COLO668 (cell line): ENCODE results near the gene PAX4.

ENCODE experiments used
- DNase-seq: peaks from one replicate; lab custom pipeline; 2025; ENCODE audit not compliant: unreplicated experiment; lab: John Stamatoyannopoulos, UW

The PAX4 gene

DNA sequence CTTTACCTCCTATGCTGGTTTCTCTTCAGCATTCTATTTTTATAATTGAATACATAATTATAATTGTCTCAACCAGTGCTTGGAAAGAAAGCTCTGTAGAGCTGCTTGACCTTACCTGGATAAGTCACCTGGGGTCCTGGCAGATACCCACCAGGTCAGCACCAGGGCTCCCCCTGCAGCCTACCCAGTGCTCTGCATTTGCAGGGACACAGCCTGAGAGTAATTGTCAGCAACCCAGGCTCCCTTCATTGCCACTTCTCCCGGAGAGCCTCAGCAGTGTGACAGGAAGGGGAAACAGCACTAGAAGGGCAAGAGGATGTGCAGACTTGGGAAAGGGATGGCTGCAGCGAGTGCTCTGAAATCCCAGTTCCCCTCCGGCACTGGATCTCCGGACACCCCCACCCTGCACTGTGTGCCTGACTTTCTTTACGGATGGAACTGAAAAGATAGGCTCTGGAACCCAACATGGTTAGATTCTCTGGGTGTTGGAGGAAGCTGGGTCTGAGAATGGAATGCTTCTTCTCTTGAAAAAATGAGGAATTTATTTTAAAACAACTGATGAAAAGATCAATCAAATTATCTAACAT, 11.4 kb upstream of the PAX4 start:
- peak; percentile 28 for DNase-seq

DNA sequence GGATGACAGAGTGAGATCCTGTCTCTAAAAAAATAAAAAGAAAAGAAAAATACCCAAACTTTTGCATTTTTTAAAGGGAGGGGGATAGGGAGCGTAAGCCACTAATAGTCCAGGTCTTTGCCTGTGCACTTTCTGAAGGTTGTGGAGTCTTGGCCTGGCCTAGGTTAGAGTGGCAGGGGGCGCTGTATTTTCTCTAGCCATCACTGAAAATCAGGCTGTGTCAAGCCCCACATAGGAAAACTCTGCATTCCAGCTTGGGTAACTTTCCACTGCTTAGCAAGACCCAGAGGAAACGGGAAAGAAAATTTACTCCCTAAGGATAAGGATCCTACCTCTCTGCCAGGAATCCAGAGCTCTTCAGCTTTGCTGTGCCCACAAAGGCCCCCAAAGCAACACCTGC, 10.5 kb upstream of the PAX4 start:
- no peak for DNase-seq

DNA sequence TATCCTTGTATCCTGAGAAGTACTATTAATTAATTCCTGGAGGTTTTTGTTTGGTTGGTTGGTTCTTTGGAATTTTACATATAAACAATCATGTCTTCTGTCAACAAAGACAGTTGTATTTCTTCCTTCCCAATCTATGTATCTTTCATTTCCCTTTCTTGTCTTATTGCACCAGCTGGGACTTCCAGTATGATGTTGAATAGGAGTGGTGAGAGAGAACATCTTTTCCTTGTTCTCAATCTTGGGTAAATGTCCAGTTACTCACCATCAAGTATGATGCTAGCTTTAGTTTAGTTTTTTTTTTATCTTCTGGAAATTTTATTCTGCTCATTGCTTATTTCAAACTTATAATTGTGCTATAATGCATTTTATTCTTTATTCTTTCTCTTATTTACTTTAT, 7.4 kb upstream of the PAX4 start:
- no peak for DNase-seq

DNA sequence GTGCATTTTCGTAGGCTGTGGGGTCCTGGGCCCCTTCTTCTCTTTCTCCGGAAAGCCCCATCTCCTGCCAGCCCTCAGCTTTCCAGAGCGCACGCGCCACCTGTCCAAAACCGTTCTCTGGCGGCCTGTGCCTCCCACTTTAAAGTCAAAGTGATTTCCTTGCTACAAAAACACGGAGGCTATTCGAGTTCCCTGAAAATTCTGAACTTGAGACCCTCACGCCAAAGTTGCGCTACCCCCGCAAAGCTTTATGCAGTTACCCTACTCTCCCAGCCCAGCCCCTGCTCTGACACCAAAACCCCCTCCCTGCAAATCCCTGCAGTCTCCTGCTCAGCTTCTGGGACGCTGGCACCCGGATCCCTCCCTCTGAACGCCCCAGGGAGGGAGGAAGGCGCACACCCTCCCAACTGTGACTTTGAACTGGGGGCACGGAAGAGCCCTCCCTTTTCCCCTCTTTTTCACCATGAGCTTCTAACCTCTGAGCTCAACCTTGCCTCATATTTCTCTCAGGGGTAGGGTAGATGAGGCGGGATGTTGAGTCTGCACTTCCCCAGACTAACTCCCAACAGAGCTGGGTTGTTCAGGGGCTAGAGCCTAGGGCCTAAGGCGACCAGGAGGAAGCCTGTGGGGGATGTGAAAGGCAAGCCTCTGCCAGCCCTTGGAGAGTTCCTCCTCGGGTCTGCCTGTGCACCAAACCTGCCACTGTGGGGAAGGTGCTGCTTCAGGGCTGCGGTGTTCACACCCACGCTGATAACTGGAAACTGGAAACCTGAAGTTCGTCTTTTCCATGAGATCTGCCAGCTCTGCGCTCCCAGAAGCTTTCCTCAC, 2.7 kb upstream of the PAX4 start:
- DNase-seq, result no peak

DNA sequence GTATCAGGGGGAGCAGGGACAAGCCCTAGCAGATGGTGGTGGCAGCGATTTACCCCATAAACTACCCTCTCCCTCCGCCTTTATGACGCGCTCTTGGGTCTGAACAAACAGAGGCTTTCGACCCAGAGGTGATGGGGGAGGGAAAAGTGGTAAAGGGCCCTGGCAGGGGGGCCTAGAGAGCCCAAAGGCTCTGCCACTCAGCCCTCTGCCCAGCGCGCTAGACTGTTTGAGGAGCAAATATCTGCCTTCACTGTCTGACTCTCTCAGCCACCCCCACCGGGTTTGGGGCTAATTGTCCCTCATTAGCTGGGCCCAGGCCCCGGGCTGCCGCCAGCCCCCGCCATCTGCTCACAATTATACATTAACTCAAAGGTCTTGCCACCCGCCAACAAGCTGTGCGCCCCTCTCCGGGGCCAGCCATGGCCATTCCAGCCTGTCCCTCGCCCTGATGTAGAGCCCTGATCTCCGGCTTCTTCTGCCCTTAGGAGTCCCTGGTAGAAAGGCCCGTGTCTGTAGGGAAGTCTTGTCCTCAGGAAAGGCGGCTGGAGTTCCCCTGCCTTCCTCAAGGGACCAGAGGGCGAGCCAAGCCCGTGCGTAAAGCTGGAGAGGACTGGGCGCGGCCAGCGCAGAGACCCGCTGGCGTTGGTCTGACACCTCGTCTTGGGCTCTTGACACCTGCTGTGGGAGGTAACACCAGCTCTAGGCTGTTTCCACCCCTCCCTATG, 1.9 kb upstream of the PAX4 start:
- DNase-seq, result peak; percentile 12

DNA sequence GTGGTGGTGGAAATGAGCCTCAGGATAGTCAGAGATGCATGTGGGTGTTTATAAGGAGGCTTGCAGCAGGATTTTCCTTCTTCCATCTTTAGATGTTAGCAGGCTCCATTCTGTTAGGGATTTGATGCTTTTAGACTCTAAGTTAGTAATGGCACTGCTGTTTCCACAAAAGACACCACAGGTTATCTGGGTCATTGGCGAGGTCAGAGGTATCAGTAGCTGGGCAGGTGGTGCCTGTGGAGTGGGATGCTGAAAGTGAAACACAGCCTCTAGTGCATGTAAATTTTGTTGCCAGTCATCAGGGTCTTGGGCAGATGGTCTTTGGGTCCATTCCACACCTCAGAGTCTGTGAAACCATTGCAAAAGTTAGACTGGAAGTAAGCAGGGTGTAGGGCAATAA, 833 bp upstream of the PAX4 start:
- no peak for DNase-seq

DNA sequence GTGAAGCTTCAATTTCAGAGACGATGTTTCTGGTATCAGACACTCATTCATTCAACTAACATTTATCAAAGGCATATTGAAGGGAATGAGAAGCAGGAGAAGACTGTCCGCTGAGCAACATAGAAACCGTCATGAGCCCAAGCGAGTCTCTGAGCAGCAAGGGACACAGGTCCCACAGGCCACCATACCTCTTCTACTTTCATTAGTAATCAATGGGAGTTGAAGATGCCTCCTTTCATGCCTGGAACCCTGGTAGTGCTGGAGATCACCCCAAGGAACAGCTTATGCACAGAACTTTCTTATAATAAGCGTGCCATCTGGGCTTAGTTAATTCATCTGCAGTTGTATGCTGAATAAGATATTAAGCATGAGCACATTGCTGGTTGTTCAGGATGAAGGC, 1.2 kb downstream of the PAX4 start:
- DNase-seq, result no peak

DNA sequence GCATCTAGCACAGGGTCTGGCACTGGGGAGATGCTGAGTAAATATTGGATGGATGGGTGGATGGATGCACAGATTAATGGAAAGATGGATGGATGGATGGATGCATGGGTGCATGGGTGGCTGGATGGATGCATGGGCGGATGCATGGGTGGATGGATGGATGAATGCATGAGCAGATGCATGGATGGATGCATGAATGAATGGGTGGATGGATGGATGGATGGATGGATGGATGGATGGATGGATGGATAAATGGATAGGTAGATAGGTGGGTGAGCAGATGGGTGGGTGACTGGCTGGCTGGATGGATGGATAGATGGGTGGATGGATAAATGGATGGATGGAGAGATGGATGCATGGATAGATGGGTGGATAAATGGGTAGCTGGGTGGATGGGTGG, 5.7 kb downstream of the PAX4 start:
- DNase-seq, result no peak

DNA sequence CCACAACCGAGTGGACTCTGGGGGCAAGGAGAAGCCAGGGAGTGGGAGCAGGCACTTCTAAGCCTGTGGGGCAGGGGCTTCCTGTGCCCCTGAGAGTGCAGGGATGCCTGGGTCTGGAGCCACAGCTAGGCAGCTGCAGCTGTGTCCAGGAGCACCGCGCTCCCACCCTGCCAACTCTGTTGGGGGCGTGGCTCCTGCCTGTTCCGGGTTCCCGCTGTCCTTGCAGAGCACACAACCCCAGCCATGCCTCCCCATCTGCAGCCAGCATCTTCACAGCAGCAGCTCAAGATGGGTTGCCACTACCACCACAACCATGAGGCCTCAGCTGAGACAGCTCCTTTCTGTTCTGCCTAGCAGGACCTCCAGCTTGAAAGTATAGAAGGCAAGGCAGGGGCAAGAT, 8.6 kb downstream of the PAX4 start:
- DNase-seq, result no peak

DNA sequence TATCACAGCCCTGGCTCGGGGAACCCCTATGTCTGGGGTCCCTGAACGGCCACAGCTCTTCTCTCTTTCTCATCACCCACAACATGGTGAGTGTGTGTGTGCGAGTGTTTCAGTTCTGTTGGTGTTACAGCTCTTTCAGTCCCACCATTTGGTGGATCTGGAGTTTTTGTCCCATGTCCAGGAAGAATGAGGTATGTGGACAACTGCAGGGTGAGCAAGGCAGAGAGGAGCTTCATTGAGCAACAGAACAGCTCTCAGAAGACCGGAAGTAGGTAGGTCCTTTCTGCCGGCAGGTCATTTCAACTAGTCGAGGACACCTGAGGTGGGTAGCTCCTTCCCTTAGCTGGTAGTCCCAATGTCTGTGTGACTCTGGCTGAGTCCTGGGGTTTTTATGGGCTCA, 9.5 kb downstream of the PAX4 start:
- no peak for DNase-seq

DNA sequence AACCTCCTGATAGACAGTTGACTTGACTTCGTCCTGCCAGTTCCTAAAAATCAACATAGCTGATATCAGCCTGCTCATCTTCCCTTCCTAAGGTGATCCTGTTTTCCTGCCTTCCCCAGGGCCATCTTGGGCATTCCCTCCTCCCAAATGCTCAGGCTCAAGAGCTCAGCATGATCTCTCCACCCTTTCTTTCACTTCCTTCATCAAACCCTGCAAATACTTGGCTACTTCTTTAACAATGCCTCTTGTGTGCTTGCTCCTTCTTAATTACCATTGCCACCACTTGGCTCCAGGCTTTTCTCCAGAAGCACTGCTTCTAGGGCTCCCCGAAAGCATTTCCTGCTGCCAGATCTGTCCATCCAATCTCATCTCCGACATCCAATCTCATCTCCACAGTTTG, 17.1 kb downstream of the PAX4 start:
- DNase-seq, result no peak

DNA sequence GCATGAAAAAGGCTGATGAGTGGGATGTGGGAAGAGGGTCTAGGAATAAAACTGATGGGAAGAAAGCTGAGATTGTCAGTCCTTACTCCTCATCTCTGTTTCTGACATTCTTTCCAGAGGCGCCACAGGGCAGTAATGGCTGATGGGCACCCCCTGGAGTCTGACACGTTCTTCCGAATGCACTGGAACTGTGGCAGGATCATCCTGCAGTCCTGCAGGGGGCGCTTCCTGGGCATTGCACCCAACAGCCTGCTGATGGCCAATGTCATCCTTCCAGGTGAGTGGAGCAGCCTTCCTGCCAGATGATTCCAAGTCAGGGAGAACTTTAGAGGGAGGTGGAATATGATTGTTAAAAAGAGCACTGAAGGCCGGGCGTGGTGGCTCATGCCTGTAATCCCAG, 19.6 kb downstream of the PAX4 start:
- peak; percentile 16 for DNase-seq

DNA sequence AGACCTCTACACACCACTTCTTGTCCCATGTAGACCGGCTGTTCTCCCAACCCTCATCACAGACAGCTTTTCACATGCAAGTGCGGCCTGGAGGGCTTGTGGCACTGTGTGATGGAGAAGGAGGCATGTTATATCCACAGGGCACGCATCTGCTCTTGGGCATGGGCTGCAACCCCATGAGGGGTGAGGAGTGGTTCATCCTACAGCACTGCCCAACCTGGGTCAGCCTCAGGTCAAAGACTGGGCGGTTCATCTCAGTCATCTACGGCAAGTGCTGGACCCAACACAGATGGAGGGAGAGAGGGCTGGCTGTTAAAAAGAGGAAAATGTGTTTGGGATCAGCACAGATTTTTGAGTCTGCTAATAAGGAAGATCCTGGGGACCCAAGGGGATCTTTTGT, 22.2 kb downstream of the PAX4 start:
- DNase-seq, result no peak

DNA sequence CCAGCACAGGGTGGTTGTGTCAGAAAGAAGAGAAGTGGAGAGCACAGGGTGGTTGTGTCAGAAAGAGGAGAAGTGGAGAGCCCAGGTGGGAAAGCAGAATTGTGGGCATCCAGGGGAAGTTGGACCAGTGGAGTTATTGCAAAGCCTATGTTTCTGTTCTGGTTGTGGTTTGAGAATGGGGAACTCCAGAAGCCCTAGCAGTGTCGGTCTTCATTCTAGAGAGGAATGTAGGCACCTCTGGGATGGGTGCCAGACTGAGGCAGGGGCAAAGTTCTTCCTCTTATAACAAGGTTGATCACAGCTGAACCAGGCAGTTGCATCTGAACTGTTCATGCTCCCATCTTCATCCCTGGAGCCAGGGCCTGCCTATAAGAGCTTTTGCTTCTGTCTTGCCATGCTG, 23.5 kb downstream of the PAX4 start:
- DNase-seq, result no peak

DNA sequence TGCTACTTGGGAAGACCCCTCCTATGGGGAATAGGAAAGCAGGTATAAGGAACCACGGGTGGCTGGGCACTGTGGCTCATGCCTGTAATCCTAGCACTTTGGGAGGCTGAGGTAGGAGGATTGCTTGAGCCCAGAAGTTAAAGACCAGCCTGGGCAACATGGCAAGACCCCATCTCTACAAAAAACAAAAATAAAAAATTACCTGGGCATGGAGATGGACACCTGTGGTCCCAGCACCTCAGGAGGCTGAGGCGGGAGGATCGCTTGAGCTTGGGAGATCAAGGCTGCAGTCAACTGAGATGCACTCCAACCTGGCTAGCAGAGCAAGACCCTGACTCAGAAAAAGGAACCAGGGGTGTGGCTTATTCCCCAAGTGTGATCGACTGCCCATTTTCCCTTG, 25.4 kb downstream of the PAX4 start:
- no peak for DNase-seq

DNA sequence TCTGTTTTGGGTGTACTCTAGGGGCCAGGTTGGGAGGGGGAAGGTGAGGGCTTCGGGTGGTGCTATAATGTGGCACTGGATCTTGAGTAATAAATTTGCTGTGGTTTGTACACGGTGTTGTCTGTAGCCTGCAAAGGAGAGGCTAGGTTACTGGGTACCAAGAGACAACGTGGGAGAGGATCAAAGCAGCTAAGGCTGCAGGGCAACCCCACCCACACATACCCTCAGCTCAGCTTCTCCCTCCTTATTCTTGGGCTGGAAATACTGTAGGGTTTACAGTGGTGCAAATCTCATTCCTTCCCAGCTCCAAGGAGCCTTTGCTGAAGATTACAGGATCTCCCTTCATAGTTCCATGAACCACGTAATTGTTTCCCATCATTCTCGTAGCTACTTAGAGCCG, 26.4 kb downstream of the PAX4 start:
- no peak for DNase-seq

DNA sequence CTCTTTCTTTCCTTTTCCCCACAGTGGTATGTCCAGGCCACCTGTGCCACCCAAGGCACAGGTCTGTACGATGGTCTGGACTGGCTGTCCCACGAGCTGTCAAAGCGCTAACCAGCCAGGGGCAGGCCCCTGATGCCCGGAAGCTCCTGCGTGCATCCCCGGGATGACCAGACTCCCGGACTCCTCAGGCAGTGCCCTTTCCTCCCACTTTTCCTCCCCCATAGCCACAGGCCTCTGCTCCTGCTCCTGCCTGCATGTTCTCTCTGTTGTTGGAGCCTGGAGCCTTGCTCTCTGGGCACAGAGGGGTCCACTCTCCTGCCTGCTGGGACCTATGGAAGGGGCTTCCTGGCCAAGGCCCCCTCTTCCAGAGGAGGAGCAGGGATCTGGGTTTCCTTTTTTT, 26.8 kb downstream of the PAX4 start:
- DNase-seq, result no peak

DNA sequence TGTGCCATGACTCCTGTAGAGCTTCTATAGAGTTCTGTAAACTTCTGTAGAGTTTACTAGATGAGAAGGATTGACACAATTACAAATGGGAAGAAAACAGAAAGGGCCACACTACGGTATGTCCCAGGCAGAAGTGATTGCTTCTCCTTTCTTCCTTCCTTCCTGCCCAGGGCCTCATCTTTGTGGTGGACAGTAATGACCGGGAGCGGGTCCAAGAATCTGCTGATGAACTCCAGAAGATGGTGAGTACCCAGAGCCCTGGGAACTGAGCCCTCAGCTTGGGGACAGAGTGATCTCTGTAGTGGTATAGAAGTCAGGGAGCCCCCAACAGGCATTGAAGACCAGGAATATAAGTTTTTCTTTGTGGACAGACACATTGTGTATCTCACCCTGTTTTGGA, 28.0 kb downstream of the PAX4 start:
- no peak for DNase-seq

DNA sequence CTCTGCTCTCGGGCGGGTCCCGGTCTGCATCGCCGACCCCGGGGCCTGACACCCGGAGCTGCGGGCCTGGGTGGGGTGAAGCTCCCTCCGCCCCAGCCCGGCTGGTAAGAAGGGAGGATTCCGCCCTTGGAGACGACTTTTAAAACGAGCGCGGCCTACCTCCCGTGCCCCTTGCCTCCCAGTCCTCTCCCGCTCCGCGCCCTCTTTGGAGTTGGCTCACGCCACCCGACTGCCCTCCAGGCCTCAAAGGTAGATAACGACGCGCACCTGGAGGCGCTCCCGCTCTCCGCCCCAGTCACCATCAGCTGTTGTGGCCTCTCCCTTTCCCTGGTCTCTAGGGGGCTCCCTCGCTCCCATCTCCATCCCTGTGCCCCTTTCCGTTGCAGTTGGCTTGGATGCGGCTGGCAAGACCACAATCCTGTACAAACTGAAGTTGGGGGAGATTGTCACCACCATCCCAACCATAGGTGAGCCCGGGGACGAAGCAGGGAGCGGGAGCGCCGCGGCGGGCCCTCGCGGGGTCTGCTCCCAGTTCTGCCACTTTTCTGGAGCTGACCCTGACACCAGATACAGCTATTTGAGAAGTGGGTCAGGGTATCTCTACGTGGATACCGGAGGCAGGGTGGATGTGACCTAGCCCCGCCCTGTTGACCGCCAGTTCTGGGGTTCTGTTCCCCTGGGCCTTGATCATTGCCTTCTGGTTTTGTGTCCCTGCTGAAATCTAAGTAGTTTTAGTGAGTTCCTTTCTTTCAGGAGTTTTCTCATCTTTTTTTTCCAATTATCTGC, 29.1 kb downstream of the PAX4 start:
- DNase-seq, result peak; percentile 62

DNA sequence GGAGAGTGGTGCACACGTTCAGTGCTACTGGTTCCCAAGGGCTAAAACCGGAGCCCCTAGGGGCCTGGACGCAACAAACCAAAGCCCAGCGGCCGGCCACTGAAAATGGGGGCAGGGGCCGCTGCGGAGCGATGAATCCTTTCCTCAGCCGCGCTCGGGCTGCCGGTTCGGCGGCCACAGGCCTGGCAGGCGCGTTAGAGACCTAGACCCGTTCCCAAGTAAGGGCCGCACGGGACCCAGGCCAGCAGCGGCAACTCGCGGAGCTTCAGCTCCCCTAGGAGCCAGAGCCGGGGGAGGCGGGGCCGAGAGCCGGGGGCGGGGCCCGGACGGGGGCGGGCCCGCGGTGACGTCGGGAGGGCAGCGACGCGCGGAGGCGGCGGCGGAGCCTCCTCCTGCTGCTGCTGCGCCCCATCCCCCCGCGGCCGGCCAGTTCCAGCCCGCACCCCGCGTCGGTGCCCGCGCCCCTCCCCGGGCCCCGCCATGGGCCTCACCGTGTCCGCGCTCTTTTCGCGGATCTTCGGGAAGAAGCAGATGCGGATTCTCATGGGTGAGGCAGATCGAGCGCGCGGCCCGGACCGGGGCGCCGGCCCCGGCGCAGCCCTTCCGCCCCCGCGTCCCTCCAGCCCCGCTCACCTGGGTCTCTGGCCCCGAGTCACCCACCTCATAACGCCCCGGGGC, 29.8 kb downstream of the PAX4 start, which contains the start of gene ARF5:
Gene ARF5, plus strand, starts transcription at position 393 of the 678 bp plus-strand sequence. Its CDS starts 88 bp downstream, at position 481.
- DNase-seq, result peak; percentile 89

DNA sequence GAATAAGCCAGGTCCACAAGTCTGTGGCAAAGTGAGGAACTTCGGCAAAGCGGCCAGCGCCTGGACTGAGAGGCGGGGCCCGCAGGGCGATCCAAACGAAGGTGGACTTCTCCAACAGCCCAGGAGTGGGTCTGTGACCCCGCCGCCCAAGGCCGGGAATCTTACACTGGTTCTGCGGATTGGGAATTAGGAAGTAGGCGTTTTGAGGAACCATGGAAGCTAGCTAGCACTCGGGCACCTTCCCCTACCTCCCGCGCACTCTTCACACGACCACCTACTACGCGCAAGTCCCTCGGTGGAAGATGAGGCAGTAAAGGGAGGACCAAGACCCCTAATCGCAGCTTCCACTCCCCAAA, 30.3 kb downstream of the PAX4 start:
- DNase-seq, result no peak
